ENCODE data around the gene NINL. TPM values are rescaled to one million over a fixed set of nuclear protein-coding genes. Genes with fewer than 3 reads are reported as not detected.

NINL gene
- total and polyA plus RNA-seq, 2 of the 8 experiments (the other 6 are each of a cell fraction or from before 2014, with no cell fraction given): 15.3 to 30.0 TPM

DNA sequence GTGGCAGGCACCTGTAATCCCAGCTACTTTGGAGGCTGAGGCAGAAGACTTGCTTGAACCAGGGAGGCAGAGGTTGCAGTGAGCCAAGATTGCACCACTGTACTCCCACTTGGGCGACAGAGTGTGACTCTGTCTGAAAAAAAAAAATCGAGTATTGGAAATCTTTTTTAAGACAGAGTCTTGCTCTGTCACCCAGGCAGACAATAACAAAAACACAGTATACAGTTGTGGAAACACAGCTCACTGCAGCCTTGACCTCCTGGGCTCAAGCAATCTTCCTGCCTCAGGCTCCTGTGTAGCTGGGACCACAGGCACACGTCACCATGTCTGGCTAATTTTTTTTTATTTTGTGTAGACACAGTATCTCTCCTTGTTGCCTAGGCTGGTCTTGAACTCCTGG lies 23.4 kb upstream of the NINL start (continued):
- no peak for TF ChIP-seq KDM1A (IDR thresholded peaks at IDR 0.05; ENCODE audit: borderline replicate concordance, low read length)
- TF ChIP-seq HDAC2 (IDR thresholded peaks at IDR 0.05; ENCODE audit: borderline replicate concordance in 1 of 2, low read depth in 2 of 2, low read length in 2 of 2): no peak
- TF ChIP-seq CEBPB (IDR thresholded peaks at IDR 0.05; ENCODE audit: low read depth, low read length): no peak
- TF ChIP-seq SUZ12 (IDR thresholded peaks at IDR 0.05; ENCODE audit: low read length): no peak
- TF ChIP-seq FOSL1 (IDR thresholded peaks at IDR 0.05; ENCODE audit: insufficient read depth, low read depth, low read length): no peak
